ENCODE data around the gene FXYD1. TPM values are rescaled to one million over a fixed set of nuclear protein-coding genes. Genes with fewer than 3 reads are reported as not detected.
"Not testable (repeated sequence)": the region's sequence is repeated elsewhere in the genome, so short reads cannot be mapped to it uniquely, and the experiment has no call there.

FXYD1 gene
- total RNA-seq (2014; rRNA removed; shearing (Covaris generic); ENCODE audit: low replicate concordance), result not detected in 2 replicates

- no peak within 1 kb of the TSS for H3K4me3 ChIP-seq
- no peaks in the 10 kb centered on the region for H3K9me3 ChIP-seq
- no peak for DNase-seq
- H3K27me3 ChIP-seq, result no peaks in the 10 kb centered on the region
- H3K36me3 ChIP-seq, result no peaks in the 10 kb centered on the region
These were observed at the start of gene FXYD1 for GRCh38 chr19:35138305-35138892. Gene FXYD1 (plus strand): TSS chr19:35138824. CDS start chr19:35140080, 1,256 bp downstream.

GRCh38 chr19:35089554-35089953, 49.1 kb upstream of the FXYD1 start:
- DNase-seq, result no peak
- H3K27me3 ChIP-seq, result no peaks in the 10 kb centered on the region
- no peaks in the 10 kb centered on the region for H3K9me3 ChIP-seq
- H3K36me3 ChIP-seq, result no peaks in the 10 kb centered on the region
- H3K4me3 ChIP-seq, result no peak overlapping the region

- Histone ChIP-seq H3K36me3 (no peaks in the 10 kb centered on the region), H3K4me3 (no peak overlapping the region), H3K9me3 (no peaks in the 10 kb centered on the region), H3K27me3 (no peaks in the 10 kb centered on the region)
- DNase-seq, result no peak
These were observed 48.5 kb upstream of the FXYD1 start for GRCh38 chr19:35090160-35090505.

GRCh38 chr19:35090506-35091214, 48.0 kb upstream of the FXYD1 start:
- peak; percentile 60 for DNase-seq
- H3K9me3 ChIP-seq, result no peaks in the 10 kb centered on the region
- H3K36me3 ChIP-seq, result no peaks in the 10 kb centered on the region
- H3K4me3 ChIP-seq, result no peak overlapping the region
- H3K27me3 ChIP-seq, result no peaks in the 10 kb centered on the region

GRCh38 chr19:35093430-35093829, 45.2 kb upstream of the FXYD1 start:
- Histone ChIP-seq H3K36me3 (no peaks in the 10 kb centered on the region), H3K4me3 (no peak overlapping the region), H3K9me3 (no peaks in the 10 kb centered on the region), H3K27me3 (no peaks in the 10 kb centered on the region)
- DNase-seq, result no peak

GRCh38 chr19:35093941-35094647, 44.5 kb upstream of the FXYD1 start:
- Histone ChIP-seq H3K27me3 (no peaks in the 10 kb centered on the region), H3K4me3 (no peak overlapping the region), H3K36me3 (no peaks in the 10 kb centered on the region), H3K9me3 (no peaks in the 10 kb centered on the region)
- no peak for DNase-seq

GRCh38 chr19:35094656-35095055, 44.0 kb upstream of the FXYD1 start:
- Histone ChIP-seq H3K9me3 (no peaks in the 10 kb centered on the region), H3K36me3 (no peaks in the 10 kb centered on the region), H3K27me3 (no peaks in the 10 kb centered on the region)

GRCh38 chr19:35095667-35096368, 42.8 kb upstream of the FXYD1 start:
- Histone ChIP-seq H3K36me3 (no peaks in the 10 kb centered on the region), H3K27me3 (no peaks in the 10 kb centered on the region), H3K9me3 (no peaks in the 10 kb centered on the region), H3K4me3 (no peak overlapping the region)
- DNase-seq, result no peak

More at GRCh38 chr19:35094656-35095055, 44.0 kb upstream of the FXYD1 start:
- DNase-seq, result no peak
- H3K4me3 ChIP-seq, result no peak overlapping the region

- no peak for DNase-seq
- Histone ChIP-seq H3K27me3 (no peaks in the 10 kb centered on the region), H3K9me3 (no peaks in the 10 kb centered on the region)
These were observed 40.1 kb upstream of the FXYD1 start for GRCh38 chr19:35098413-35099049.

GRCh38 chr19:35099155-35099896, 39.3 kb upstream of the FXYD1 start:
- H3K9me3 ChIP-seq, result no peaks in the 10 kb centered on the region
- no peak overlapping the region for H3K4me3 ChIP-seq
- H3K36me3 ChIP-seq, result no peaks in the 10 kb centered on the region
- no peak for DNase-seq
- H3K27me3 ChIP-seq, result no peaks in the 10 kb centered on the region

More at GRCh38 chr19:35098413-35099049, 40.1 kb upstream of the FXYD1 start:
- Histone ChIP-seq H3K36me3 (no peaks in the 10 kb centered on the region), H3K4me3 (no peak overlapping the region)

- Histone ChIP-seq H3K36me3 (no peaks in the 10 kb centered on the region), H3K4me3 (no peak overlapping the region), H3K27me3 (no peaks in the 10 kb centered on the region), H3K9me3 (no peaks in the 10 kb centered on the region)
- no peak for DNase-seq
These were observed 38.7 kb upstream of the FXYD1 start for GRCh38 chr19:35099897-35100275.

GRCh38 chr19:35100588-35101533, 37.8 kb upstream of the FXYD1 start:
- no peaks in the 10 kb centered on the region for H3K9me3 ChIP-seq
- no peaks in the 10 kb centered on the region for H3K36me3 ChIP-seq
- H3K4me3 ChIP-seq, result no peak overlapping the region
- H3K27me3 ChIP-seq, result no peaks in the 10 kb centered on the region
- no peak for DNase-seq

GRCh38 chr19:35101949-35102348, 36.7 kb upstream of the FXYD1 start:
- not testable (repeated sequence) for H3K36me3 ChIP-seq, H3K4me3 ChIP-seq, H3K27me3 ChIP-seq, H3K9me3 ChIP-seq, DNase-seq

GRCh38 chr19:35103614-35104013, 35.0 kb upstream of the FXYD1 start:
- not testable (repeated sequence) for H3K36me3 ChIP-seq, H3K27me3 ChIP-seq, H3K9me3 ChIP-seq, H3K4me3 ChIP-seq, DNase-seq

GRCh38 chr19:35104361-35104760, 34.3 kb upstream of the FXYD1 start:
- no peaks in the 10 kb centered on the region for H3K9me3 ChIP-seq
- no peak for DNase-seq
- no peaks in the 10 kb centered on the region for H3K27me3 ChIP-seq
- H3K36me3 ChIP-seq, result no peaks in the 10 kb centered on the region
- H3K4me3 ChIP-seq, result no peak overlapping the region

Data from MG63 (cell line).